OCI-LY7 (cell line): ENCODE data around the gene CDKN1C. TPM values are rescaled to one million over a fixed set of nuclear protein-coding genes. Genes with fewer than 3 reads are reported as not detected.
"Not testable (repeated sequence)": the region's sequence is repeated elsewhere in the genome, so short reads cannot be mapped to it uniquely, and the experiment has no call there.

ENCODE experiments used
- BruUV-seq: library from RNA; stranded (reverse); fragments of 400-500 nt; replicated peaks from 2 replicates; lab custom pipeline; 2021; lab: Mats Ljungman, UMichigan
- CTCF ChIA-PET: fragments of 300-600 bp; sonication (Branson Sonifier 250); formaldehyde crosslinking; loops from one replicate; lab custom pipeline; 2022; ENCODE audit warnings: antibody characterized with exemption; ENCODE audit not compliant: unreplicated experiment; lab: Charles Lee
- POLR2A ChIA-PET: fragments of 300-600 bp; sonication (Branson Sonifier 250); formaldehyde crosslinking; loops from one replicate; lab custom pipeline; 2022; ENCODE audit warnings: antibody characterized with exemption; lab: Charles Lee
- DNase-seq: peaks from one replicate; pipeline ENCODE4 v3.0.0-alpha.2; 2015; ENCODE audit warnings: low spot score
- H2AFZ ChIP-seq: fragments of 200-600 bp; sonication (generic), shearing (Covaris generic); 2 replicates; pipeline ENCODE4 v1.6.1; 2014; ENCODE audit warnings: mild to moderate bottlenecking, antibody characterized with exemption, low read length, moderate library complexity
- H3K27ac ChIP-seq: fragments of 200-600 bp; sonication (generic); 2 replicates; pipeline ENCODE4 v1.5.1; 2014; ENCODE audit warnings: mixed run types, low read depth, mild to moderate bottlenecking, moderate library complexity, low read length, inconsistent platforms; ENCODE audit not compliant: poor library complexity, severe bottlenecking
- H3K36me3 ChIP-seq: fragments of 200-600 bp; sonication (generic); 2 replicates; pipeline ENCODE4 v1.6.1; 2014; ENCODE audit warnings: mild to moderate bottlenecking, antibody characterized with exemption, low read length, moderate library complexity, mixed read lengths; ENCODE audit not compliant: insufficient read depth
- H3K4me1 ChIP-seq: fragments of 200-600 bp; sonication (generic); 2 replicates; pipeline ENCODE4 v1.5.1; 2014; ENCODE audit warnings: mild to moderate bottlenecking, low read length; ENCODE audit not compliant: insufficient read depth, poor library complexity, severe bottlenecking
- H3K4me2 ChIP-seq: fragments of 200-600 bp; sonication (generic); 2 replicates; pipeline ENCODE4 v1.6.1; 2014; ENCODE audit warnings: mild to moderate bottlenecking, low read length
- H3K4me3 ChIP-seq: fragments of 200-600 bp; sonication (generic); 2 replicates; pipeline ENCODE4 v1.5.1; 2014; ENCODE audit warnings: mild to moderate bottlenecking, low read depth, low read length; ENCODE audit not compliant: poor library complexity, severe bottlenecking
- H3K79me2 ChIP-seq: fragments of 200-600 bp; sonication (generic); 2 replicates; pipeline ENCODE4 v1.6.1; 2016; ENCODE audit warnings: low read depth, mild to moderate bottlenecking, low read length, moderate library complexity, mixed read lengths; ENCODE audit not compliant: insufficient read depth
- H3K9me2 ChIP-seq: fragments of 200-600 bp; sonication (generic); 2 replicates; pipeline ENCODE4 v1.6.1; 2016; ENCODE audit warnings: mild to moderate bottlenecking, low read length, mixed read lengths; ENCODE audit not compliant: insufficient read depth
- H3K9me3 ChIP-seq: fragments of 200-600 bp; sonication (generic); 2 replicates; pipeline ENCODE4 v1.6.1; 2014; ENCODE audit warnings: mild to moderate bottlenecking, mixed run types, low read length, mixed read lengths
- H4K20me1 ChIP-seq: fragments of 200-600 bp; sonication (generic); 2 replicates; pipeline ENCODE4 v1.6.1; 2014; ENCODE audit warnings: mild to moderate bottlenecking, antibody characterized with exemption, low read length, moderate library complexity, mixed read lengths; ENCODE audit not compliant: insufficient read depth
- EZH2phosphoT487 ChIP-seq: fragments of 200-600 bp; sonication (generic); IDR thresholded peaks from 2 replicates; pipeline ENCODE4 v1.6.1; 2018; ENCODE audit warnings: low read depth, borderline replicate concordance, mild to moderate bottlenecking, mixed run types, antibody characterized with exemption, low read length, moderate library complexity, mixed read lengths
- intact Hi-C: fragments of 100-400 bp; cut with micrococcal nuclease; formaldehyde crosslinking; loops from one replicate; pipeline ENCODE4 v1.10.0; 2022; ENCODE audit not compliant: unreplicated experiment
- total RNA-seq, 2 experiments: library from RNA; depleted of rRNA in 1 of 2; stranded (reverse); fragments of >200 nt in 1 of 2; shearing (Covaris generic) in 1 of 2; gene quantifications; 2 replicates each; pipeline ENCODE4 v1.2.3, GENCODE V29; 2014 to 2022
- TF ChIP-seq, protein P1 (sequence below): fragments of 200-600 bp; sonication (generic); conservative IDR thresholded peaks from 2 replicates; pipeline ENCODE4 v1.5.1; 2014; ENCODE audit warnings: mild to moderate bottlenecking, antibody characterized with exemption, low read length, moderate library complexity, mixed read lengths

CDKN1C gene
- total RNA-seq, 2 experiments from 2014 or later: 0.13 to 0.55 TPM

DNA sequence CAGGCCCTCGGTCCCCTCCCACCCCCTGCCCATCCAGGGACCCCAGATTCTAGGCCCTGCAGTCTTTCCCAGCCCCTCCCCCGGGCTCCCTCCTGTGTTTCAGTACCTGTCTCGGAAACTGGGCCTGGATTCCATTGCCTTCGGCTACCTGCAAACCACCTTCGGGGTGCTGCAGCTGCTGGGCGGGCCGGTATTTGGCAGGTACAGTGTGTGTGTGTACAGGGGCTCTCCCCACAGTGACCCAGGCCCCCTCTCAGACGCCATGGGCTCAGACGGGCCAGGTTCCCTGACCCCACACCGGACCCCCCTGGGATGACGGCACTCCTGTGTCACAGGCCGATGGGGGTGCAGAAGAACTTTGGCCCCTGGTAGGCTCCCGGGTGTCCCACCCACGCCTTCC is 22.6 kb upstream of the CDKN1C start:
- no peak overlapping the region for H3K4me3 ChIP-seq
- intact Hi-C loops: no loop called here
- CTCF ChIA-PET: no interaction called here
- no peaks in the 10 kb centered on the region for H3K79me2 ChIP-seq
- BruUV-seq: no TSS peak
- TF ChIP-seq, protein P1, sequence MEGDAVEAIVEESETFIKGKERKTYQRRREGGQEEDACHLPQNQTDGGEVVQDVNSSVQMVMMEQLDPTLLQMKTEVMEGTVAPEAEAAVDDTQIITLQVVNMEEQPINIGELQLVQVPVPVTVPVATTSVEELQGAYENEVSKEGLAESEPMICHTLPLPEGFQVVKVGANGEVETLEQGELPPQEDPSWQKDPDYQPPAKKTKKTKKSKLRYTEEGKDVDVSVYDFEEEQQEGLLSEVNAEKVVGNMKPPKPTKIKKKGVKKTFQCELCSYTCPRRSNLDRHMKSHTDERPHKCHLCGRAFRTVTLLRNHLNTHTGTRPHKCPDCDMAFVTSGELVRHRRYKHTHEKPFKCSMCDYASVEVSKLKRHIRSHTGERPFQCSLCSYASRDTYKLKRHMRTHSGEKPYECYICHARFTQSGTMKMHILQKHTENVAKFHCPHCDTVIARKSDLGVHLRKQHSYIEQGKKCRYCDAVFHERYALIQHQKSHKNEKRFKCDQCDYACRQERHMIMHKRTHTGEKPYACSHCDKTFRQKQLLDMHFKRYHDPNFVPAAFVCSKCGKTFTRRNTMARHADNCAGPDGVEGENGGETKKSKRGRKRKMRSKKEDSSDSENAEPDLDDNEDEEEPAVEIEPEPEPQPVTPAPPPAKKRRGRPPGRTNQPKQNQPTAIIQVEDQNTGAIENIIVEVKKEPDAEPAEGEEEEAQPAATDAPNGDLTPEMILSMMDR: no peak
- TF ChIP-seq EZH2phosphoT487: no peak
- H3K27ac ChIP-seq: no peak overlapping the region
- H3K36me3 ChIP-seq: no peaks in the 10 kb centered on the region
- no peak overlapping the region for H2AFZ ChIP-seq
- no peaks in the 10 kb centered on the region for H3K9me2 ChIP-seq
- H3K4me2 ChIP-seq: no peak overlapping the region
- no peak for DNase-seq
- H4K20me1 ChIP-seq: no peaks in the 10 kb centered on the region
- no peaks in the 10 kb centered on the region for H3K9me3 ChIP-seq
- POLR2A ChIA-PET: no interaction called here
- H3K4me1 ChIP-seq: peaks cover 2% of the 10 kb centered on the region

DNA sequence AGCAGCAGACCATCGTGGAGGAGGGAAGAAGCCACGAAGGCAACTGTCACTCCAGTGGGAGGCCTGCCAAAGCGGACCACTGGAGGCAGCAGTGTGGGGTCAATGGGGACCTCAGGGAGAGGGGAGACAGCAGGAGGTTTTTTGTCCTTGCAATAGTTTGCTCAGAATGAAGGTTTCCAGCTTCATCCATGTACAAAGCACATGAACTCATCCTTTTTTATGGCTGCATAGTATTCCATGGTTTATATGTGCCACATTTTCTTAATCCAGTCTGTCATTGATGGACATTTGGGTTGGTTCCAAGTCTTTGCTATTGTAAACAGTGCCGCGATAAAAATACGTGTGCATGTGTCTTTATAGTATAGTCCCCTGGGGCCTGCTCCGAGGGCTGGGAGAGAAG is 19.7 kb upstream of the CDKN1C start:
- H2AFZ ChIP-seq, H3K79me2 ChIP-seq, H4K20me1 ChIP-seq, POLR2A ChIA-PET, H3K9me3 ChIP-seq, H3K4me1 ChIP-seq, H3K36me3 ChIP-seq, H3K27ac ChIP-seq, BruUV-seq, H3K9me2 ChIP-seq, DNase-seq, H3K4me3 ChIP-seq, intact Hi-C loops, H3K4me2 ChIP-seq, CTCF ChIA-PET: not testable (repeated sequence)

DNA sequence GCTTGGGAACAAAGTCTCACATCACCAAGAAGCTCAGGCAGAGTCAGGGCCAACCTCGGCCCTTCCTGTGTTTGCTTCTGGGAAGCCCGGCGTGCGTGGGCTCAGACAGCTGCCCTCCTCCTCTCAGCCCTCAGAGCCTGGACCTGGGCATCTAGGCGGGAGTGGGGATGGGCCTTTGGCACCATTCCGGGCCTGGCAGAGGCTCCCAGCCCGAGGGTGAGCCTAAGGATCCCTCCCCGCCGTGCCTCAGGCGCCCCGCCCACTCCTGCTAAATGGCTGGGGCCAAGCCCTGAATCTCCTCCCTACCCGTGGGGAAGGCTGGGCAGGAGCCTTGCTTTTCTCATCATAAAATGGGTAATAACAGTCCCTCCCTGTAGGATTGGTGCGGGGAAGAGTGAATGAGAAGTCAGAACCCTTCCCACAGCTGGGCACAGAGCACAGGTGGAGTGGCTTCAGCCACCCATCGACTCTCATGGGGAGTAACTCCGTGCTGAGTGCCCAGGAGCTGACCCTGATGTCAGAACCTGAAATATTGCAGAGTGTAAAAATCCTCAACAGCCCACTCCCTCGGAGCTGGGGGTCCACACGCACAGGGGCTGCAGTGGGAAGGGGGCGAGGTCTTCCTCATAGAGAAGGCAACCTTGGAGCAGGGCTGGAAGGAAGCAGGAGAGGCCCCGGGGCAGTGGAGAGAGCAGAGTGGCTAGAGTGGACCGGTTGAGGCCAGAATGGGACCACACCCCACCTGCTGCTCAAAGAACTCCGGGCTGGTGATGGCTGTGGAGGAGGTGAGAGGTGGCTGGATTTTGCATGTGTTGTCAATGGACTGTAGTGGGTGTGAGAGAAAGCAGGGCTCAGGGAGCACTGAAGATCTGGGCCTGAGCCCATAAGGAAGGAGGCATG is 18.8 kb upstream of the CDKN1C start:
- no TSS peak for BruUV-seq
- H3K4me3 ChIP-seq: no peak overlapping the region
- H3K36me3 ChIP-seq: no peaks in the 10 kb centered on the region
- H3K9me3 ChIP-seq: no peaks in the 10 kb centered on the region
- ChIA-PET POLR2A (no interaction called here), CTCF (no interaction called here)
- H3K79me2 ChIP-seq: no peaks in the 10 kb centered on the region
- TF ChIP-seq, protein P1: no peak
- no peak for TF ChIP-seq EZH2phosphoT487
- H3K27ac ChIP-seq: no peak overlapping the region
- no peaks in the 10 kb centered on the region for H4K20me1 ChIP-seq
- H3K4me2 ChIP-seq: no peak overlapping the region
- no peak for DNase-seq
- H2AFZ ChIP-seq: no peak overlapping the region
- no peaks in the 10 kb centered on the region for H3K9me2 ChIP-seq
- intact Hi-C loops: no loop called here
- H3K4me1 ChIP-seq: peaks cover 5% of the 10 kb centered on the region
